Smooth muscle cell (in vitro differentiated cells): ENCODE measurements around the gene SH2B3. TPM values are rescaled to one million over a fixed set of nuclear protein-coding genes. Genes with fewer than 3 reads are reported as not detected.

Source experiments
- DNase-seq: peaks from one replicate; lab custom pipeline; 2025; ENCODE audit not compliant: unreplicated experiment; lab: John Stamatoyannopoulos, UW
- H2AFZ ChIP-seq: fragments of 200-600 bp; sonication (generic); 2 replicates; pipeline ENCODE4 v1.6.0; 2016; ENCODE audit warnings: antibody characterized with exemption, low read depth, mild to moderate bottlenecking
- H3F3A ChIP-seq: fragments of 200-600 bp; sonication (generic); 2 replicates; pipeline ENCODE4 v1.6.0; 2017; ENCODE audit warnings: antibody characterized with exemption, low read depth
- H3K27ac ChIP-seq: fragments of 200-600 bp; sonication (generic); 2 replicates; pipeline ENCODE4 v1.5.1; 2016; ENCODE audit warnings: low read depth, mild to moderate bottlenecking
- H3K27me3 ChIP-seq: fragments of 200-600 bp; sonication (generic); 2 replicates; pipeline ENCODE4 v1.6.1; 2016; ENCODE audit warnings: low read depth, mild to moderate bottlenecking
- H3K36me3 ChIP-seq: fragments of 200-600 bp; sonication (generic); 2 replicates; pipeline ENCODE4 v1.5.1; 2016; ENCODE audit warnings: low read depth
- H3K4me1 ChIP-seq: fragments of 200-600 bp; sonication (generic); 2 replicates; pipeline ENCODE4 v1.5.1; 2016; ENCODE audit warnings: low read depth
- H3K4me2 ChIP-seq: fragments of 200-600 bp; sonication (generic); 2 replicates; pipeline ENCODE4 v1.6.0; 2016; ENCODE audit warnings: mild to moderate bottlenecking
- H3K4me3 ChIP-seq: fragments of 200-600 bp; sonication (generic); 2 replicates; pipeline ENCODE4 v1.5.1; 2016; ENCODE audit warnings: mild to moderate bottlenecking
- H3K79me2 ChIP-seq: fragments of 200-600 bp; sonication (generic); 2 replicates; pipeline ENCODE4 v1.6.0; 2016; ENCODE audit warnings: low read depth, mild to moderate bottlenecking
- H3K9ac ChIP-seq: fragments of 200-600 bp; sonication (generic); 2 replicates; pipeline ENCODE4 v1.6.0; 2016; ENCODE audit warnings: low read depth
- H3K9me3 ChIP-seq: fragments of 200-600 bp; sonication (generic); replicated peaks from 2 replicates; pipeline ENCODE4 v1.5.1; 2016; ENCODE audit warnings: low read depth
- H4K20me1 ChIP-seq: fragments of 200-600 bp; sonication (generic); 2 replicates; pipeline ENCODE4 v1.6.0; 2016; ENCODE audit warnings: low read depth
- WGBS: methylation state at CpG from one replicate; pipeline ENCODE4 v1.1.7; 2016; ENCODE audit warnings: low lambda C conversion rate; 5-methylcytosine and 5-hydroxymethylcytosine counted together
- polyA plus RNA-seq: library from polyadenylated mRNA; unstranded; fragments of >200 nt; fragmentation: Nextera tagmentation; extraction: Ambion mirVana; gene quantifications from 2 replicates; pipeline ENCODE4 v1.2.1, GENCODE V29; 2016
- total RNA-seq: library from RNA; depleted of rRNA; stranded (reverse); fragments of >200 nt; gene quantifications from 2 replicates; pipeline ENCODE4 v1.2.3, GENCODE V29; 2014
- TF ChIP-seq, protein P1 (sequence below): fragments of 200-600 bp; sonication (generic); IDR thresholded peaks from 2 replicates; pipeline ENCODE4 v1.5.1; 2017; ENCODE audit warnings: borderline replicate concordance, mild to moderate bottlenecking, antibody characterized with exemption; ENCODE audit not compliant: insufficient read depth, poor library complexity, severe bottlenecking

The SH2B3 gene
- total and polyA plus RNA-seq, 2 experiments from 2014 or later: 4.7 to 5.2 TPM

DNA sequence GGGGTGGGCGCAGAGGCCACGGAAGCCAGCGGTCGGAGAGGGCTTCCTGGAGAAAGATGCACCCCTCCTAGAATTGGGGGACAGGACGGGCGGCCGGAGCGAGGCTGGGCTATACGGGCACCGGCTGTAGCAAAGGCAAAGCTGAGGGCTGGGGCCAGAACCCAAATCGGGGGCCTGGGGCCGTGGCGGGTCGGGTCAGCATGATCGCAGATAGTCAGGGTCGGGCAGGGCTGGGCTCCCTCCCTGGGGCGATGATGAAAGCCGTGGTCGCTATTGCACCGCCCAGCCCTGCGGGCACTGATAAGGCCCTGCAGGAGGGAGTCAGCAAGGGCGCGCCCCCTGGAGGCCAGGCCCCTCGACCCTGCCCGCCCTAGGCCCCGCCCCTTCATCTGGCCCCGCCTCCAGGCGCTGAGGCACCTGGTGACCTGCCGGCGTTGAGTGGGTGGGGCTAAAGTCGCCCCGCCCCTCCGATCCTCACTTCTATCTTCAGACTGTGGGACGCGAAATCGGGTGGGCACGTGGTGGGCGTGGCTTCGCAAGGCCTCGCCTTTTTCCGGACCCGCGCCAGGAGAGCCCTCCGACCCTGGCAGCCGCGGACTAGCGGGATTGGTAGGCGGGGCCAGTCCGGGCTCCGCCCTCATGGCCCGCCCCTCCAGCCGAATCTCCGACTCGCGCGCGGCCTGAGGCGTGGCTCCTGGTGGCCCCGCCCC, 419 bp upstream of the SH2B3 start:
- TF ChIP-seq, protein P1, sequence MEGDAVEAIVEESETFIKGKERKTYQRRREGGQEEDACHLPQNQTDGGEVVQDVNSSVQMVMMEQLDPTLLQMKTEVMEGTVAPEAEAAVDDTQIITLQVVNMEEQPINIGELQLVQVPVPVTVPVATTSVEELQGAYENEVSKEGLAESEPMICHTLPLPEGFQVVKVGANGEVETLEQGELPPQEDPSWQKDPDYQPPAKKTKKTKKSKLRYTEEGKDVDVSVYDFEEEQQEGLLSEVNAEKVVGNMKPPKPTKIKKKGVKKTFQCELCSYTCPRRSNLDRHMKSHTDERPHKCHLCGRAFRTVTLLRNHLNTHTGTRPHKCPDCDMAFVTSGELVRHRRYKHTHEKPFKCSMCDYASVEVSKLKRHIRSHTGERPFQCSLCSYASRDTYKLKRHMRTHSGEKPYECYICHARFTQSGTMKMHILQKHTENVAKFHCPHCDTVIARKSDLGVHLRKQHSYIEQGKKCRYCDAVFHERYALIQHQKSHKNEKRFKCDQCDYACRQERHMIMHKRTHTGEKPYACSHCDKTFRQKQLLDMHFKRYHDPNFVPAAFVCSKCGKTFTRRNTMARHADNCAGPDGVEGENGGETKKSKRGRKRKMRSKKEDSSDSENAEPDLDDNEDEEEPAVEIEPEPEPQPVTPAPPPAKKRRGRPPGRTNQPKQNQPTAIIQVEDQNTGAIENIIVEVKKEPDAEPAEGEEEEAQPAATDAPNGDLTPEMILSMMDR: peak; percentile 50
- no peaks in the 10 kb centered on the region for H3K36me3 ChIP-seq
- peak overlapping the region; percentile 72 for H3K27ac ChIP-seq
- no peaks in the 10 kb centered on the region for H3K9me3 ChIP-seq
- peak overlapping the region; percentile 87 for H3K4me3 ChIP-seq
- peak overlapping the region; percentile 97 for H3K4me2 ChIP-seq
- H3K79me2 ChIP-seq: peaks cover 40% of the 10 kb centered on the region
- no peak overlapping the region for H2AFZ ChIP-seq
- H3K27me3 ChIP-seq: no peaks in the 10 kb centered on the region
- peaks cover 17% of the 10 kb centered on the region for H4K20me1 ChIP-seq
- DNase-seq: peak; percentile 91
- H3K9ac ChIP-seq: no peak overlapping the region
- peaks cover 28% of the 10 kb centered on the region for H3K4me1 ChIP-seq
- WGBS: 2% methylated on average over 42 of the region's 59 CpGs
- H3F3A ChIP-seq: peaks cover 13% of the 10 kb centered on the region

DNA sequence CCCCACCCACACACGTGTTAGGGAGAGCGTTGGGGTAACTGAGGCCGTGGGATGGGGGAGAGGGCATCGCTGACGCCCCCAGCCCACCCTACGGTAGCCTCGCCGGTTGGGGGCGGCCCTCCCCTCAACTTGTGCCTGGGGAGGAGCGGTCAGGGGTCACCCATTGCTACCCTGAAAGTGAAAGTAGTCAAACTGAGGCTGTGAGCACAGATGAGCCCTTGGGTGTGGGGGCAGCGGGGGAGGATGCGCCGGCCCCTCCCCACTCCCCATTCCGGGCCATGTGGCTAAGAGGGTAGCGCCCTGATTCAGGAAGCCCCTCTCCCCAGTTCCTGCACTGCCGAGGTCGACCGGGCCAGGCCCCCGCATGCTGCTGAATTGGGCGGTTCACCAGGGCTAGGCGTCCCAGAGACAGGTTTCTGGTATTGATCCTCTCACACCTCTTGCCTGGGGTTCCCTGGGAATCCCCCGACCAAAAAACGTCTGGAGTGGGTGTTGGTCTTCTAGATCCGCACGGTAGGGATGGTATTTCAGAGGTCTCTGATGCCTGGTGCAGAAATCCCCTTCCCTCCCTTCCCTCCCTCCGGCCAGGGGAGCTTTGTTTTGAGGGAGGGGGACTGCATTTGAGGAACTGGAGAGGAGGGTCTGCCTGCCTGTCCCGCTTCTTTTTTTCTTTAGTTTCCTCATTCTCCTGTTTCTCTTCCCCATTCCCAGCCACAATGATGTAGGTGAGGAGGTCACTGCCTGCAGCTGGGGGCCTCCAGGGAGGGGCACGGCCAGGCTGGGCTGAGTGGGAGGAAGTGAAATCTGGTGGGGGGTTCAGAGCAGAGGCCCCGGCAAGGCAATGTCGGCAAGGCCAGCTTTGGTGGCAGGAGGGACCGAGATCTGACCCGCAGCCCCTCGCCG, 1.0 kb downstream of the SH2B3 start:
- peak overlapping the region; percentile 97 for H3K4me2 ChIP-seq
- H3K9me3 ChIP-seq: no peaks in the 10 kb centered on the region
- H3K79me2 ChIP-seq: peaks cover 43% of the 10 kb centered on the region
- H4K20me1 ChIP-seq: peaks cover 17% of the 10 kb centered on the region
- no peaks in the 10 kb centered on the region for H3K27me3 ChIP-seq
- H2AFZ ChIP-seq: peak overlapping the region; percentile 43
- no peak for DNase-seq
- peaks cover 9% of the 10 kb centered on the region for H3F3A ChIP-seq
- peaks cover 39% of the 10 kb centered on the region for H3K4me1 ChIP-seq
- WGBS: 12% methylated on average over 31 of the region's 34 CpGs
- TF ChIP-seq, protein P1: no peak
- H3K4me3 ChIP-seq: peak overlapping the region; percentile 87
- no peaks in the 10 kb centered on the region for H3K36me3 ChIP-seq
- H3K27ac ChIP-seq: peak overlapping the region; percentile 56
- peak overlapping the region; percentile 80 for H3K9ac ChIP-seq

DNA sequence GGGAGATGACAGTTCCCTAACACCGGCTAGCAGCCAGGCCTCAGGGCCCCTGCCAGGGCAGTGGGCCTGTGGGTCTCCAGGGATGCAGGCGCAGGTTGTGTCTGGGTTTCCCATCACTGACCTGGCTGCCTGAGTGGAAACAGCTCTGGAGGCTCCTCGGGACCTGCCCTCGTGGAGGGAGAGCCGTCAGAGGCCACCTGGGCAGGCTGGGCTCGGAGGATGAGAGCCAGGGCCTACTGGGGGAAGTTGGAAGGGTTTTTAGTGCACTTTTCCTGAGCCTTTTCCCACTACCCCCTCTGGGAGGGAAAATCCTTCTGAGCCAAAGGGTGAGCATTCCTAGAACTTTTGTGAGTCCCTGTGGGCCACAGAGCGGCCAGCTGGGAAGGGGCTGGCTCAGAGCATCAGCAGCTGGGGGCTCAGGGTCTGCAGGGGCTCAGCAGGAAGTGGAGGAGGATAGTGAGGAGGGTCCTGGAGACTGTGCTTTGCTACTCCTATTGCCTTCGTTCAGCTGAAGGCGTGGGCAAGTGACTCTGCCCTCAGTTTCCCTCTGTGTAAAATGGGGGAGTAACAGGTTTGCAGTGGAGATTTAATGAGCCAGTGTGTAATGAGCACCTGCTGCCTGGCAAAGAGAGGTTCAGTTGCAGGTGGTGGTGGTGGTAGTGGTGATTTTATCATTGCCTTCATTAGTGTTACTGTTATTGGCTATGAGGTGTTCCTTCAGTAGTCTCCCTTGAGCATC, 1.8 kb downstream of the SH2B3 start:
- Histone ChIP-seq H3K4me1 (peaks cover 47% of the 10 kb centered on the region), H3K4me3 (peak overlapping the region; percentile 87), H3K9ac (peak overlapping the region; percentile 80), H3K27ac (peak overlapping the region; percentile 56), H3F3A (peaks cover 12% of the 10 kb centered on the region), H3K36me3 (no peaks in the 10 kb centered on the region), H4K20me1 (peaks cover 18% of the 10 kb centered on the region), H3K27me3 (no peaks in the 10 kb centered on the region), H3K9me3 (no peaks in the 10 kb centered on the region), H3K79me2 (peaks cover 50% of the 10 kb centered on the region), H2AFZ (no peak overlapping the region), H3K4me2 (peak overlapping the region; percentile 97)
- 69% methylated on average over 9 of the region's 9 CpGs for WGBS
- no peak for DNase-seq
- TF ChIP-seq, protein P1: no peak
